Lung (tissue), 12 donors: ENCODE data around the gene C11orf97. TPM values are rescaled to one million over a fixed set of nuclear protein-coding genes. Genes with fewer than 3 reads are reported as not detected.

Experiments
- ATAC-seq: fragments of 200-7000 bp; cut with Tn5 transposase; one replicate; pipeline ENCODE4 v1.9.1; 2020; ENCODE audit warnings: moderate number of reproducible peaks; ENCODE audit not compliant: insufficient read depth, low FRiP score
- DNase-seq, 3 donors: peaks; one replicate each; pipeline ENCODE4 v3.0.0-alpha.2; 2013 to 2017
- H3K27ac ChIP-seq, 2 donors: one replicate each; pipeline ENCODE4 v1.5.1; 2013; ENCODE audit warnings: mild to moderate bottlenecking in 2 of 2, moderate library complexity in 2 of 2, control low read depth in 1 of 2, inconsistent platforms in 1 of 2, low read depth in 1 of 2, low read length in 1 of 2
- H3K27me3 ChIP-seq, 3 donors: one replicate each; pipeline ENCODE4 v1.5.1; 2013; ENCODE audit warnings: low read length in 2 of 3; ENCODE audit not compliant: control insufficient read depth in 3 of 3, insufficient read depth in 3 of 3
- H3K36me3 ChIP-seq, 4 donors: one replicate each; pipeline ENCODE4 v1.5.1; 2013; ENCODE audit warnings: low read length in 4 of 4, mild to moderate bottlenecking in 1 of 4, moderate library complexity in 1 of 4; ENCODE audit not compliant: control insufficient read depth in 4 of 4, insufficient read depth in 4 of 4
- H3K4me1 ChIP-seq, 5 donors: one replicate each; pipeline ENCODE4 v1.5.1; 2013; ENCODE audit warnings: low read length in 5 of 5, mild to moderate bottlenecking in 2 of 5, moderate library complexity in 1 of 5; ENCODE audit not compliant: control insufficient read depth in 5 of 5, insufficient read depth in 5 of 5
- H3K4me3 ChIP-seq: one replicate; pipeline ENCODE4 v1.5.1; 2013; ENCODE audit warnings: mild to moderate bottlenecking, control low read depth, moderate library complexity
- H3K9ac ChIP-seq, 2 donors: one replicate each; pipeline ENCODE4 v1.5.1; 2013; ENCODE audit warnings: low read length in 2 of 2, control low read depth in 1 of 2; ENCODE audit not compliant: insufficient read depth in 1 of 2
- H3K9me3 ChIP-seq, 4 donors: one replicate each; pipeline ENCODE4 v1.5.1; 2013; ENCODE audit warnings: low read length in 3 of 4, mild to moderate bottlenecking in 1 of 4, moderate library complexity in 1 of 4; ENCODE audit not compliant: control insufficient read depth in 4 of 4, insufficient read depth in 3 of 4
- CTCF ChIP-seq: IDR thresholded peaks from 2 replicates; pipeline ENCODE4 v1.5.1; 2012; ENCODE audit warnings: mild to moderate bottlenecking; ENCODE audit errors: control extremely low read depth, extremely low read depth
- WGBS, 2 donors: extraction: QIAGEN DNeasy Blood & Tissue Kit; methylation state at CpG; one replicate each; pipeline ENCODE4 v1.1.7; 2013; 5-methylcytosine and 5-hydroxymethylcytosine counted together
- polyA plus RNA-seq, 2 donors: library from polyadenylated mRNA; stranded (reverse); fragments of 200-250 nt; gene quantifications; one replicate each; pipeline ENCODE4 v1.2.1, GENCODE V29; 2013
- total RNA-seq, 2 donors: library from RNA; depleted of rRNA in 1 of 2; stranded (reverse); fragments of >200 nt in 1 of 2; gene quantifications; one replicate each; pipeline ENCODE4 v1.2.1, GENCODE V29; 2014 to 2021
- donor health status: control.
- donor health status: control.
- donor health status: Bipolar disorder and iron deficiency.
- donor health status: healthy.
- donor health status: DM: yes; HTN: yes; CAD: no.

C11orf97 gene
- total and polyA plus RNA-seq, 4 donors = 4.1 to 14.7 (median 6.9) TPM

GRCh38 chr11:94536386-94536785, 24.1 kb downstream of the C11orf97 start:
- Histone ChIP-seq H3K9me3 (no peaks in the 10 kb centered on the region), H3K27me3 (no peaks in the 10 kb centered on the region), H3K36me3 (no peaks in the 10 kb centered on the region), H3K4me1 (peaks cover 0 to 8% (median 3%) of the 10 kb centered on the region in 5 donors), H3K9ac (no peak overlapping the region), H3K27ac (no peak overlapping the region), H3K4me3 (no peak overlapping the region)
- DNase-seq (no peak), ATAC-seq (no peak)
- no peak for TF ChIP-seq CTCF

GRCh38 chr11:94537031-94537600, 24.9 kb downstream of the C11orf97 start:
- ATAC-seq (no peak), DNase-seq (peak; percentile 50 to 72 (median 52))
- no peaks in the 10 kb centered on the region for H3K36me3 ChIP-seq
- peaks cover 0 to 8% (median 3%) of the 10 kb centered on the region in 5 donors for H3K4me1 ChIP-seq
- H3K9ac ChIP-seq = no peak overlapping the region
- H3K4me3 ChIP-seq = no peak overlapping the region
- 50 to 65% methylated on average over 3 of the region's 3 CpGs for WGBS, 2 donors
- no peaks in the 10 kb centered on the region for H3K9me3 ChIP-seq
- TF ChIP-seq CTCF = no peak
- no peak overlapping the region for H3K27ac ChIP-seq
- no peaks in the 10 kb centered on the region for H3K27me3 ChIP-seq

GRCh38 chr11:94539420-94539819, 27.2 kb downstream of the C11orf97 start:
- Histone ChIP-seq H3K9me3 (no peaks in the 10 kb centered on the region), H3K4me1 (peaks cover 0 to 8% (median 0%) of the 10 kb centered on the region in 5 donors), H3K27me3 (no peaks in the 10 kb centered on the region), H3K36me3 (no peaks in the 10 kb centered on the region), H3K27ac (no peak overlapping the region), H3K9ac (no peak overlapping the region), H3K4me3 (no peak overlapping the region)
- TF ChIP-seq CTCF = no peak
- WGBS, 2 donors = 31 to 38% methylated on average over 1 of the region's 1 CpG
- DNase-seq = no peak
- no peak for ATAC-seq
